Effector memory CD8-positive, alpha-beta T cell (primary cell): ENCODE measurements around the gene C1QTNF3.

ENCODE experiments used
- ATAC-seq: fragments of 150-1000 bp; cut with Tn5 transposase; replicated peaks from 2 replicates; pipeline ENCODE4 v1.10.0; 2021; ENCODE audit warnings: mild to moderate bottlenecking, moderate library complexity
- DNase-seq, 3 experiments: peaks; one replicate each; pipeline ENCODE4 v3.0.0; 2021
- H3K27ac Mint-ChIP-seq, 2 donors: one replicate each; pipeline ENCODE4 v1.8.0; 2022; ENCODE audit warnings: mild to moderate bottlenecking in 2 of 2, mixed read lengths in 2 of 2, moderate library complexity in 2 of 2
- H3K27me3 Mint-ChIP-seq, 2 donors: one replicate each; pipeline ENCODE4 v1.8.0; 2022; ENCODE audit warnings: mixed read lengths in 2 of 2
- H3K36me3 Mint-ChIP-seq: one replicate; pipeline ENCODE4 v1.8.0; 2022; ENCODE audit warnings: mild to moderate bottlenecking, moderate library complexity, mixed read lengths; ENCODE audit not compliant: insufficient read depth
- H3K4me1 Mint-ChIP-seq, 2 donors: one replicate each; pipeline ENCODE4 v1.8.0; 2022; ENCODE audit warnings: low read depth in 2 of 2, mixed read lengths in 2 of 2
- H3K4me3 Mint-ChIP-seq, 2 donors: one replicate each; pipeline ENCODE4 v1.8.0; 2022; ENCODE audit warnings: mild to moderate bottlenecking in 2 of 2, mixed read lengths in 2 of 2, moderate library complexity in 2 of 2
- H3K9me3 Mint-ChIP-seq, 2 donors: one replicate each; pipeline ENCODE4 v1.8.0; 2022; ENCODE audit warnings: mixed read lengths in 2 of 2

Gene C1QTNF3

DNA sequence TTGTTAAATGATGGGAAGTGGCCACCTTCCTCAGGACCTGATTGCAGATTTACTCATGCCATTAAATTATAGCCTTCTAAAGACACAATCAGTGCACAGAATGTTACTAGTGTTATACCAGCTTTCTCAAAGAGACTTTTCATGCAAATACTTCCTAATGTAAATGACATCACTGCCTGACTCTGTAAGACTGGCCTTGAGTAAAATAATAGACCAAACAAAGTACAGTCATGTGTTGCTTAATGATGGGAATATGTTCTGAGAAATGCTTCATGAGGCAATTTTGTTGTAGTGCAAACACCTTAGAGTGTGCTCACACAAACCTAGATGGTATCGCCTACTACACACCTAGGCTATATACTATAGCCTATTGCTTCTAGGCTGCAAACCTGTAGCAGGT lies 17.0 kb upstream of the C1QTNF3 start:
- Mint-ChIP-seq H3K36me3 (no peaks in the 10 kb centered on the region), H3K27me3 (no peaks in the 10 kb centered on the region), H3K4me1 (no peaks in the 10 kb centered on the region), H3K9me3 (no peaks in the 10 kb centered on the region), H3K27ac (no peak overlapping the region), H3K4me3 (no peak overlapping the region)
- no peak for DNase-seq
- no peak for ATAC-seq

DNA sequence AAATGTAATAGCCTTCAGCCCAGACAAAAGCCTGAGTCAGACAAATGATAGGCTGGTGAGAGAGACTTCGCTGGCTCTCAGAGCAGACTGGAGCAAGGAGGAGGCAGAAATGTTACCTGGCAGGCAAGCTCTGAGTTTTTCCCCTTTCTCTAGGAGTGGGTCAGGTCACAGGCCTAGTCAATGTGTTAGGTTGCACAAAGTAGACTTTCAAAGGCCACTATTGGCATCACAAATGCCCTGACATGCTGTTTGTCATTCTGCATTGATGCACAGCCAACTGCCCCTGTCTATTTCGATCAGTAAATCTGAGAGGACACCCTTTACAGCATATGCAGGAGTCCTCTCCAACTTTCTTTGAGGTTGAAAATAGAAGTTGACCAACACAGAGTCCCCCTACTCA lies 15.5 kb upstream of the C1QTNF3 start:
- no peak for ATAC-seq
- Mint-ChIP-seq H3K4me3 (no peak overlapping the region), H3K4me1 (no peaks in the 10 kb centered on the region), H3K9me3 (no peaks in the 10 kb centered on the region), H3K27ac (no peak overlapping the region), H3K27me3 (no peaks in the 10 kb centered on the region), H3K36me3 (no peaks in the 10 kb centered on the region)
- DNase-seq = no peak

DNA sequence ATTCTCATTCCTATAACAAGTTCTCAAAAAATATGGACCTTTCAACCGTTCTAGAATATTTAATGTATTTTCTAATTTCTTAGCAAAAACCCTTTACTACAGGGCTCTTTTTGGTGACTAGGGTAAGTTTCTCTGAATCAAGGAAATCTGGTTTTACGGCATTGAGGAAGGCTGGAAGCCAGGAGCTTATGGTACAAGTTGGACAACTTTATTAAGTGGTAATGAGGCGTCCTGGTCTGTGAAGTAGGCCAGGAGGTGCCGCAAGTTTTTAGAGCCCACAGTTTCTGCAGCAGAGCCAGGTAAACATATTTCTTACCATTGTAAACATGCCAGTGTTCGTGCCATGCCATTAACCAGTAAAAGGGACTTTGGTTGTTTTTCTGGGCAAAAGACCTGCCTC lies 14.6 kb upstream of the C1QTNF3 start:
- Mint-ChIP-seq H3K4me3 (no peak overlapping the region), H3K27me3 (no peaks in the 10 kb centered on the region)

DNA sequence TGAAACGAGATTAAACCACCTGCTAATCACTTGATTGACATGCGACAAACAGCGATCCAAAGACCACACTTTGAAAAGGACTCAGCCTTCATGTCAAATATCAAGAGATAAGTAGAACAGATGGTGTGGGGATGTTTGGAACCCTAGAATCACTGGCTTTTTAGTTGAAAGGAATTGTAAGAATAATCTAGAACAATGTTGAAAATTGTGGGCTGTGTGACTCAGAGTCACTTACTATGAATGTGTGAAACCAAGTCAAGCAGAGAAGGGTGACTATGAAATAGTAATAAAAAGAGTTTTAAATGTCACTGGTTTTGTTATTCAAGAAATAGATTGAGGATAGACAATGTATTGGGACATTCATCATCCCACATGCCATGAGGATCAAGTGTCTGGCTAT lies 14.1 kb upstream of the C1QTNF3 start:
- Mint-ChIP-seq H3K27ac (no peak overlapping the region), H3K4me1 (no peaks in the 10 kb centered on the region)

More for the DNA sequence above, 14.6 kb upstream of the C1QTNF3 start:
- Mint-ChIP-seq H3K36me3 (no peaks in the 10 kb centered on the region), H3K9me3 (no peaks in the 10 kb centered on the region), H3K4me1 (no peaks in the 10 kb centered on the region), H3K27ac (no peak overlapping the region)
- ATAC-seq = no peak
- no peak for DNase-seq

DNA sequence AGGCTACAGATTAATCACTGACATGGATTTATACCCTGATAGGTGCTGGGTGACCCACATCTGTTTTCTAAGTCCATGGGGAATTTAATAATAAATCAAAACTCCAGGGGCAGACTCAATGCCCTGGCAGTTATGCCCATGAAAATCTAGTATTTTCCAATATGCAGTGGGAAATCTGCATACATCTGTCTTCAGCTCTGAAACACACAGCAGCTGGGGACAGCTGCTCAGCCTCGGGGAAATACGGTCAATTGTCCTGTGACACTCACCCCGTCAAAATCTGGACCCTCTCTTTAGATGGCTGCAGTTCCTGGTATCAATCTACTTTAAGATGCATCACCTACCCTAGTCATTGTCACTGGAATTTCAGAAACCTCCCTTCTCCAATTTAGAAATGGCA lies 12.7 kb upstream of the C1QTNF3 start:
- ATAC-seq (no peak), DNase-seq (no peak)
- no peaks in the 10 kb centered on the region for H3K9me3 Mint-ChIP-seq
- H3K4me3 Mint-ChIP-seq = no peak overlapping the region
- no peaks in the 10 kb centered on the region for H3K36me3 Mint-ChIP-seq
- H3K27me3 Mint-ChIP-seq = no peaks in the 10 kb centered on the region
- H3K4me1 Mint-ChIP-seq = no peaks in the 10 kb centered on the region
- no peak overlapping the region for H3K27ac Mint-ChIP-seq

More for the DNA sequence above, 14.1 kb upstream of the C1QTNF3 start:
- DNase-seq (no peak), ATAC-seq (no peak)
- Mint-ChIP-seq H3K36me3 (no peaks in the 10 kb centered on the region), H3K4me3 (no peak overlapping the region), H3K9me3 (no peaks in the 10 kb centered on the region), H3K27me3 (no peaks in the 10 kb centered on the region)

DNA sequence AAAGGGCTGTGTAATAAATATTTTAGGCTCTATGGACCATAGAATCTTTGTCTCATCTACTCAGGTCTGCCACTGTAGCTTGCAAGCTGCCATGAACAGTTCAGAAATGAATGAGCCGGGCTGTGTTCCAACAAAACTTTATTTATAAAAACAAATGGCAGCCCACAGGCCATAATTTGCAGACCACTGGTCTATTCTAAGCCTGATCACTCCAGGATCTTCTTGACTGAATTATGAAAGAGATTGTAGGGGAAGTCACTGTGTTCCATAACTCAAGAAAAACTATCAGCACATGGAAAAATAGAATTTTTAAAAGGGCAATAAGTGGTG lies 11.4 kb upstream of the C1QTNF3 start:
- H3K36me3 Mint-ChIP-seq = no peaks in the 10 kb centered on the region
- no peaks in the 10 kb centered on the region for H3K4me1 Mint-ChIP-seq
- no peak overlapping the region for H3K27ac Mint-ChIP-seq
- no peaks in the 10 kb centered on the region for H3K9me3 Mint-ChIP-seq
- H3K27me3 Mint-ChIP-seq = no peaks in the 10 kb centered on the region
- no peak overlapping the region for H3K4me3 Mint-ChIP-seq
- DNase-seq (no peak), ATAC-seq (no peak)

DNA sequence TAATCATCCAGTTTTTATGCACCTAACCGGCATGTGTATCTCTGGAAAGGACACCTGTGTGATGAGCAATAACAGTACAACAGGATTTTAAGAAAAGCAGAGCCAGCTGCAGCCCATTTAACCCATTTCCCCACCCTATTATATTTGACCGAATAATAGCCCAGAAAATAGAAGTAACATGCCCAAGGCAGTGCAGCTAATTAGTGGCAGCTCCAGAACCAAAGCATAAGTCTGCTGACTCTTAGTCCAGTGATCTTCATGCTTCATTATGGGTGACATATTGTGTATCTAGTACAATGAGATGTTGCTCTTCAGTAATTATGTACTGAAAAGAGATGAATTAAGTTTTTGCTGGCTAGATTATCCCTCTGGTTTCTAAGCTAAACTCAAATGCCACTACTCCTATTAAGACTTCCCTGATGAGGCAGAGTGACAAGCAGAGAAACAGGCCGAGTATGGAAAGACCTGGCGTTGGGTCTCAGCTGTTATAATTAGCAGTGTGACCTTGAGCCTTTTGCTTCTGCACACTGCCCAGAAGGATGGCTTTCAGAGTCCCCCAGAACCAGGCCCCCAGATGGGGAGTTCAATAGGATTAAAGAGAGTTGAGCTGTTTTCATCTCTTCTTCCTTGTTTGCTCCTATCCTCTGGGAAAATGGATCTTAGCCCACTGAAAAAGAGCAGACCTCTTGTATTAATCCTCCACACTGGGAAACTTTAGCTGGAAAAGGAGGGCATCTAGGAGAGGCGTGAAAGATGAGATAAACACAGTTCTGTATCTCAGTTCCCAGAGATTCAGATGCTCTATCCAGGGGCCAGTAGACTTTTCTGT lies 10.8 kb upstream of the C1QTNF3 start:
- no peak for DNase-seq
- Mint-ChIP-seq H3K36me3 (no peaks in the 10 kb centered on the region), H3K27ac (no peak overlapping the region), H3K4me3 (no peak overlapping the region), H3K4me1 (no peaks in the 10 kb centered on the region), H3K9me3 (no peaks in the 10 kb centered on the region), H3K27me3 (no peaks in the 10 kb centered on the region)
- ATAC-seq = no peak

DNA sequence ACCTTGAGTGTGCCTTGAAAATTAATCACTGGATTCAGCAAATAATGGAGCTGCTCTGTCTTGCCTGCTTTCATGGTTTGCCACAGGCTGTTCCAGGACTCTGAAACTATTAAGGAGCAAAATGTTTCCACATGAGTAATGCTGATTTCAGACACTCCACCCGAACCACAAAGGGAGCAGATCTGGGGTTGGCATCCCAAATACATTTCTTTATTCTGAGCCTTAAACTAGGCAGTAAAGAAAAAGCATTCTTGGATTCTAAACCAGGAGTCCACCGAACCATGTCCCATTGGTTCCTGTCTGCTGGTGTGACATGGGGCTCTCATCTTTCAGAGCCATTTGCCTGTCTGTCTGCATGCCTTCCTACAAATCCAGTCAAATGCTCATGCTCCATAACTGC lies 10.1 kb upstream of the C1QTNF3 start:
- H3K27ac Mint-ChIP-seq = no peak overlapping the region

DNA sequence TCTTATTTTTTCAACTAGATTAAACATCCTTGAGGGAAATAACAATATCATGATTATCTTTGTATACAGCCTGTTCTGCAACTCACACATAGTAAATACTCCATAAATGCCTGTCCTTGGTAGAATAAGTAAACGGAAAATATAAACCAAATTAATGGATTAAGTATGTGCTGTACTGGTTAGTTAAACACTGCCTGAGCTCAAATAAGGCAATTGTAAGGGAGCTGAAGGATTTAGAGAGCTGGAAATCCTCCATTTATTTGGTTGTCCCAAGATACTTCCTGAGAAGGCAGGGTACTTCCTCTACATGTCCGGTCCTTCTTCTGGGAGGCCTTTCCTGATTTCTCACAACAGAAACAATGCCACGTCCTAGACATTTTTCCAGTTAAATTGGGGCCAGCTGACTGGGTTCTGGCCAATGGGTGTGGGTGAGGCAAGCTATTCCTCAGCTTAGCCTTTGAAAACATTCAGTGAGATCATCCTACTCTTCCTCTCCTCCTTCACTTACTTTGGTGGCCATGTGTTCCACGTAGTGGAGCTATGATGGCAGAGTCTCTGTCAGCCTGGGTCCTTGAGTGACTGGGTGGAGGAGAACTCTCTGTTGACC lies 8.5 kb upstream of the C1QTNF3 start:
- ATAC-seq (no peak), DNase-seq (no peak)
- Mint-ChIP-seq H3K4me1 (no peaks in the 10 kb centered on the region), H3K9me3 (no peaks in the 10 kb centered on the region), H3K27ac (no peak overlapping the region), H3K27me3 (no peaks in the 10 kb centered on the region), H3K36me3 (no peaks in the 10 kb centered on the region), H3K4me3 (no peak overlapping the region)

More for the DNA sequence above, 10.1 kb upstream of the C1QTNF3 start:
- no peaks in the 10 kb centered on the region for H3K9me3 Mint-ChIP-seq
- H3K27me3 Mint-ChIP-seq = no peaks in the 10 kb centered on the region
- H3K4me3 Mint-ChIP-seq = no peak overlapping the region
- H3K36me3 Mint-ChIP-seq = no peaks in the 10 kb centered on the region
- DNase-seq (no peak), ATAC-seq (no peak)
- no peaks in the 10 kb centered on the region for H3K4me1 Mint-ChIP-seq

DNA sequence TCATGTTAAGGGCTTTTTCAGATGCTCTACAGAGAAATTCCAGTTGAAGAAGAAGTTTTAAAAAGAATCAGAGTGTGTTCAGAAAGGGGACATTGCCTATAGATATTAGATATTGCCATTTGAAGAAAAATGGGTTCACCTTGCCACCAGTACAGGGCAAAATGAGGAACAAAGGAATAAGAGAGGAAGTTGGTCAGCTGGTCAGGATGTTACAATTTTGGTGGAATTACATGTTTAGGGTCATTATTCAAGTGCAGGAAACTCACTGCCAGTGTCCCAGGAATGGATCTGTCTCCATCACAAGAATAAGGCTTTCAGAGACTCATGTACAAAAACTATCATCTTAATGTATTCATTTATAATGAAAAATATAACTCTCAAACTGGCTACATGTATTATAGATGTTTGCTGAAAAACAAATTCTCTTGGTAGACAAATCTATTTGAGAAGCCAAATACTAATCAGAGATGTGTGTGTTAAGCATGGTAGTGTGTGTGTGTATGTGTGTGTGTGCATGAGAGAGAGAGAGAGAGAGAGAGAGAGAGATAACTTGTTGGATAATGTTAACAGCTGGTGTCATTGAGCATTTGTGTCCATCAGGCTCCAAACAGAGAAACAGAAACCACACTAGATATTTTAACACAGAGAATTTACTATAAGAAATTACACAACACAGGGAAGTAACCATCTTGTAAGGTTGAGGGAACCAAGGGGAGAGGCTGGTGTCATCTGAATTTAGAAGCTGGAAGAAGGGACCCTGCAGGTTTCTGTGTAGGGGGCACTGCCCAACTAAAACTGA lies 5.0 kb upstream of the C1QTNF3 start:
- Mint-ChIP-seq H3K4me1 (peaks cover 0 to 11% of the 10 kb centered on the region in 2 donors), H3K27me3 (no peaks in the 10 kb centered on the region), H3K4me3 (no peak overlapping the region), H3K36me3 (no peaks in the 10 kb centered on the region), H3K27ac (peak overlapping the region in 1 of 2 donors; percentile 2), H3K9me3 (no peaks in the 10 kb centered on the region)
- DNase-seq = no peak
- no peak for ATAC-seq

DNA sequence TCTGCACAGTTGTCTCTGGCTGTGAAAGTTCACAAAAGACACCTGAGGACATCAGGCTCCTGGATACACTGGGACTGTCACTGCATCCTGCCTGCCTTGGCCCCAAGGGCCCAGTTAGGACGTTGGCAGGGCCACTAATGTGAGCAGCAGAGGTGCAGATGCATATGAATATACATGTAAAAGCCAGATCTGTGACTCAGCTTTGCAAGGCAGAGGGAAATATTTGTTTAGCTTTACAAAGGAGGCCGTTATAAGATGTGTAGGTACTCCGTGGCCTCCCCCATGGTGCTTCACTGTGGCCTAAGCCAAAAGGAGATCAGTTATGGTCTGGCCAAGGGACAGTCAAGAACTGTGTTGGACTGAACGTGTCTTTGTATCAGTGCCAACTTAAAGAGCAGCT lies 4.1 kb upstream of the C1QTNF3 start:
- DNase-seq = no peak
- Mint-ChIP-seq H3K36me3 (no peaks in the 10 kb centered on the region), H3K27me3 (no peaks in the 10 kb centered on the region), H3K4me1 (peaks cover 0 to 16% of the 10 kb centered on the region in 2 donors), H3K9me3 (no peaks in the 10 kb centered on the region), H3K27ac (peak overlapping the region in 1 of 2 donors; percentile 33), H3K4me3 (no peak overlapping the region)
- ATAC-seq = no peak

DNA sequence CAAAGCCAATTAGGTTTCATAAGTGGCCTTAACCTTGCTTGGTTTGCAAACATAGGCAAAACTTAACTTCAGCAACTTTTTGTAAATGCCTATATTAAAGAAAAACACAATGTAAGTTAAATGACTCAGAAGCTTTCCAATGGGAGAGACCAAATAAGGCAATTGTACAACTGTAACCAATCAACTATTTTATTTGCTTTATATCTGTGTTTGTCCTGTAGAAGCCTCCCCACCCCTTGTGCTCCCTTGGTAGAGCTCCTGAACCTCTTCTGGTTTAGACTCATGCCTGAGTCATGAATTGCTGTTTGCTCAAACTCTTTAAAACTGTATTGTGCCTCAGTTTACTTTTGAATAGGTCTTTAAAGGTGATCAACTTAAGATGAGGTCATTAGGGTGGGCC lies 3.0 kb upstream of the C1QTNF3 start:
- ATAC-seq = no peak
- no peak overlapping the region for H3K4me3 Mint-ChIP-seq
- no peaks in the 10 kb centered on the region for H3K27me3 Mint-ChIP-seq

DNA sequence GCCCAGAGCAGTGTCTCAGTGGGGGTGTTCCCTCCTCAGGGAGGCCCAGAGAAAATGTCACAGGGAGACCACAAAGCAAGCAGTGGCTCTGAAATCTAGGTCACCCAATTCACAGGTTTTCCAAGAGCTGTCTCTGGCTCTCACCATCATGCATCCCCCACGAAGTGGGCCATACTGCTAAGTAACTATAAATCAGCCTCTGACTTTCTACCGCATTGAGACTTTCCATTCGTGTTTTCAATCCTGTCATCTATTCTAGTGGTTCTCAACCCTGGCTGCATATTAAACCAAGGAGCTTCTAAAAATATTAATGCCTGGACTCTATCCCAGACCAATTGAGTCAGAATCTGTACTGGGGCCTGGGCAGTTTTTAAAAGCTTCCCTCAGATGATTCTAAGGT lies 2.0 kb upstream of the C1QTNF3 start:
- H3K9me3 Mint-ChIP-seq = no peaks in the 10 kb centered on the region
- peak in 2 of 3 experiments; percentile 27 to 36 for DNase-seq
- peak overlapping the region in 1 of 2 donors; percentile 86 for H3K27ac Mint-ChIP-seq
- peak; percentile 87 for ATAC-seq
- peaks cover 0 to 18% of the 10 kb centered on the region in 2 donors for H3K4me1 Mint-ChIP-seq
- H3K27me3 Mint-ChIP-seq = no peaks in the 10 kb centered on the region
- no peaks in the 10 kb centered on the region for H3K36me3 Mint-ChIP-seq
- H3K4me3 Mint-ChIP-seq = peak overlapping the region in 1 of 2 donors; percentile 41

More for the DNA sequence above, 3.0 kb upstream of the C1QTNF3 start:
- peaks cover 0 to 16% of the 10 kb centered on the region in 2 donors for H3K4me1 Mint-ChIP-seq
- H3K27ac Mint-ChIP-seq = peak overlapping the region in 1 of 2 donors; percentile 3
- no peaks in the 10 kb centered on the region for H3K9me3 Mint-ChIP-seq
- DNase-seq = no peak
- no peaks in the 10 kb centered on the region for H3K36me3 Mint-ChIP-seq
